ENCODE data around the gene ZNF511. TPM values are rescaled to one million over a fixed set of nuclear protein-coding genes. Genes with fewer than 3 reads are reported as not detected.

ZNF511 gene
- total and polyA plus RNA-seq, 9 of the 15 experiments (the other 6 are each of a cell fraction or from before 2014, with no cell fraction given): 0.61 to 69.3 (median 40.1) TPM

DNA sequence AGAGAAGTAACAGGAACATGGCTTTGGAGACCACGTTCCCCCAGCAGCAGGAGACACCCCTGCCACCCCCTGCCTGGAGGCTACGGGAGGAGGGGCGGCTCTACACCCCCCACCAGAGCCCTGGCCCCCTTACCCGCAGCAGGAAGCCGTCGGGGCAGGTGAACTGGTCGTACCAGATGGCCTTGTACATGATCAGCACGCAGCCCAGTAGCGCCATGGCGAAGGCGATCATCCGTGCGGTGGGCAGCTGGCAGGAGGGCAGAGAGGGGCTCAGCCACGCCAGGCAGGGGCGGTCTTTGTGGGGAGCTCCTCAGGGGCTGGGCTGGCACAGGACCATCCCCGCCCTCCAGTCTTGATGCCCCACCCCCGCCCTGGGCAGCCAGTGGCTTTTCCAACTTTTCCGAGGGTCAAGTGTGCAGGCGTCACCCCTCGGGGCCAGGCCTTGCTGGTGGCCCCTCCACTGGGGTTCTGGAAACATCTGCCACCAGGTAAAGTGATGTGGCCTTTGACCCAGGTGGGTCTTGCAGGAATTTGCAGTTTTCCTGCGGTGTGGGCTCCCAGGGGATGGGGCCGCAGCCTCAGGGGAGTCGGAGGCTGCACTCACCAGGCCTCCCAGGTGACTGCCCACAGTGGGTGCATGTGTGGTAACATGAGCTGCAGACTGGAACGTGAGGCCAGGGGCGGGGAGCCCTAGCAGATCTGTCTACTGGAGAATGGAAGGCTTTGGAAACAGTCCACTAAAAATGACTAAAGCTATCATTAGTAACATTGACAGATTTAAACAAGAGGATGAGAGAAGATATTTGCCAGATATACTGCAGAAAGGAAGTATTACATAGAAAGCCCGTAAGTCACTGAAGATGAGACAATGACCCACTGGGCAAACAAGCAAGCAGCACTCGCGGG is 18.3 kb downstream of the ZNF511 start (continued):
- TF ChIP-seq, protein P1, sequence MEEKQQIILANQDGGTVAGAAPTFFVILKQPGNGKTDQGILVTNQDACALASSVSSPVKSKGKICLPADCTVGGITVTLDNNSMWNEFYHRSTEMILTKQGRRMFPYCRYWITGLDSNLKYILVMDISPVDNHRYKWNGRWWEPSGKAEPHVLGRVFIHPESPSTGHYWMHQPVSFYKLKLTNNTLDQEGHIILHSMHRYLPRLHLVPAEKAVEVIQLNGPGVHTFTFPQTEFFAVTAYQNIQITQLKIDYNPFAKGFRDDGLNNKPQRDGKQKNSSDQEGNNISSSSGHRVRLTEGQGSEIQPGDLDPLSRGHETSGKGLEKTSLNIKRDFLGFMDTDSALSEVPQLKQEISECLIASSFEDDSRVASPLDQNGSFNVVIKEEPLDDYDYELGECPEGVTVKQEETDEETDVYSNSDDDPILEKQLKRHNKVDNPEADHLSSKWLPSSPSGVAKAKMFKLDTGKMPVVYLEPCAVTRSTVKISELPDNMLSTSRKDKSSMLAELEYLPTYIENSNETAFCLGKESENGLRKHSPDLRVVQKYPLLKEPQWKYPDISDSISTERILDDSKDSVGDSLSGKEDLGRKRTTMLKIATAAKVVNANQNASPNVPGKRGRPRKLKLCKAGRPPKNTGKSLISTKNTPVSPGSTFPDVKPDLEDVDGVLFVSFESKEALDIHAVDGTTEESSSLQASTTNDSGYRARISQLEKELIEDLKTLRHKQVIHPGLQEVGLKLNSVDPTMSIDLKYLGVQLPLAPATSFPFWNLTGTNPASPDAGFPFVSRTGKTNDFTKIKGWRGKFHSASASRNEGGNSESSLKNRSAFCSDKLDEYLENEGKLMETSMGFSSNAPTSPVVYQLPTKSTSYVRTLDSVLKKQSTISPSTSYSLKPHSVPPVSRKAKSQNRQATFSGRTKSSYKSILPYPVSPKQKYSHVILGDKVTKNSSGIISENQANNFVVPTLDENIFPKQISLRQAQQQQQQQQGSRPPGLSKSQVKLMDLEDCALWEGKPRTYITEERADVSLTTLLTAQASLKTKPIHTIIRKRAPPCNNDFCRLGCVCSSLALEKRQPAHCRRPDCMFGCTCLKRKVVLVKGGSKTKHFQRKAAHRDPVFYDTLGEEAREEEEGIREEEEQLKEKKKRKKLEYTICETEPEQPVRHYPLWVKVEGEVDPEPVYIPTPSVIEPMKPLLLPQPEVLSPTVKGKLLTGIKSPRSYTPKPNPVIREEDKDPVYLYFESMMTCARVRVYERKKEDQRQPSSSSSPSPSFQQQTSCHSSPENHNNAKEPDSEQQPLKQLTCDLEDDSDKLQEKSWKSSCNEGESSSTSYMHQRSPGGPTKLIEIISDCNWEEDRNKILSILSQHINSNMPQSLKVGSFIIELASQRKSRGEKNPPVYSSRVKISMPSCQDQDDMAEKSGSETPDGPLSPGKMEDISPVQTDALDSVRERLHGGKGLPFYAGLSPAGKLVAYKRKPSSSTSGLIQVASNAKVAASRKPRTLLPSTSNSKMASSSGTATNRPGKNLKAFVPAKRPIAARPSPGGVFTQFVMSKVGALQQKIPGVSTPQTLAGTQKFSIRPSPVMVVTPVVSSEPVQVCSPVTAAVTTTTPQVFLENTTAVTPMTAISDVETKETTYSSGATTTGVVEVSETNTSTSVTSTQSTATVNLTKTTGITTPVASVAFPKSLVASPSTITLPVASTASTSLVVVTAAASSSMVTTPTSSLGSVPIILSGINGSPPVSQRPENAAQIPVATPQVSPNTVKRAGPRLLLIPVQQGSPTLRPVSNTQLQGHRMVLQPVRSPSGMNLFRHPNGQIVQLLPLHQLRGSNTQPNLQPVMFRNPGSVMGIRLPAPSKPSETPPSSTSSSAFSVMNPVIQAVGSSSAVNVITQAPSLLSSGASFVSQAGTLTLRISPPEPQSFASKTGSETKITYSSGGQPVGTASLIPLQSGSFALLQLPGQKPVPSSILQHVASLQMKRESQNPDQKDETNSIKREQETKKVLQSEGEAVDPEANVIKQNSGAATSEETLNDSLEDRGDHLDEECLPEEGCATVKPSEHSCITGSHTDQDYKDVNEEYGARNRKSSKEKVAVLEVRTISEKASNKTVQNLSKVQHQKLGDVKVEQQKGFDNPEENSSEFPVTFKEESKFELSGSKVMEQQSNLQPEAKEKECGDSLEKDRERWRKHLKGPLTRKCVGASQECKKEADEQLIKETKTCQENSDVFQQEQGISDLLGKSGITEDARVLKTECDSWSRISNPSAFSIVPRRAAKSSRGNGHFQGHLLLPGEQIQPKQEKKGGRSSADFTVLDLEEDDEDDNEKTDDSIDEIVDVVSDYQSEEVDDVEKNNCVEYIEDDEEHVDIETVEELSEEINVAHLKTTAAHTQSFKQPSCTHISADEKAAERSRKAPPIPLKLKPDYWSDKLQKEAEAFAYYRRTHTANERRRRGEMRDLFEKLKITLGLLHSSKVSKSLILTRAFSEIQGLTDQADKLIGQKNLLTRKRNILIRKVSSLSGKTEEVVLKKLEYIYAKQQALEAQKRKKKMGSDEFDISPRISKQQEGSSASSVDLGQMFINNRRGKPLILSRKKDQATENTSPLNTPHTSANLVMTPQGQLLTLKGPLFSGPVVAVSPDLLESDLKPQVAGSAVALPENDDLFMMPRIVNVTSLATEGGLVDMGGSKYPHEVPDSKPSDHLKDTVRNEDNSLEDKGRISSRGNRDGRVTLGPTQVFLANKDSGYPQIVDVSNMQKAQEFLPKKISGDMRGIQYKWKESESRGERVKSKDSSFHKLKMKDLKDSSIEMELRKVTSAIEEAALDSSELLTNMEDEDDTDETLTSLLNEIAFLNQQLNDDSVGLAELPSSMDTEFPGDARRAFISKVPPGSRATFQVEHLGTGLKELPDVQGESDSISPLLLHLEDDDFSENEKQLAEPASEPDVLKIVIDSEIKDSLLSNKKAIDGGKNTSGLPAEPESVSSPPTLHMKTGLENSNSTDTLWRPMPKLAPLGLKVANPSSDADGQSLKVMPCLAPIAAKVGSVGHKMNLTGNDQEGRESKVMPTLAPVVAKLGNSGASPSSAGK (IDR thresholded peaks at IDR 0.05): no peak
- no peak for TF ChIP-seq BRCA1 (IDR thresholded peaks at IDR 0.05)
- no peak for TF ChIP-seq BRCA1 (CRISPR knock-in tag; IDR thresholded peaks at IDR 0.05)
- TF ChIP-seq SMARCE1 (IDR thresholded peaks at IDR 0.05): no peak
- TF ChIP-seq ELF2 (CRISPR knock-in tag; IDR thresholded peaks at IDR 0.05): no peak
- no peak for TF ChIP-seq ZNF121 (CRISPR knock-in tag; conservative IDR thresholded peaks at IDR 0.05)

All from K562 (cell line).